A549 treated with ZK216348 at 1 μM for 4 hours (cell line): ENCODE results near the gene NOA1. TPM values are rescaled to one million over a fixed set of nuclear protein-coding genes. Genes with fewer than 3 reads are reported as not detected.

Experiments used
- total RNA-seq: library from RNA; stranded (reverse); fragments of 200-300 nt; extraction: Qiagen RNA extraction; gene quantifications from 5 replicates; pipeline ENCODE4 v1.2.3, GENCODE V29; 2022; ENCODE audit warnings: low read depth

The NOA1 gene
- 14.3 to 17.5 TPM (median 16.2 TPM) in 5 replicates for total RNA-seq

DNA sequence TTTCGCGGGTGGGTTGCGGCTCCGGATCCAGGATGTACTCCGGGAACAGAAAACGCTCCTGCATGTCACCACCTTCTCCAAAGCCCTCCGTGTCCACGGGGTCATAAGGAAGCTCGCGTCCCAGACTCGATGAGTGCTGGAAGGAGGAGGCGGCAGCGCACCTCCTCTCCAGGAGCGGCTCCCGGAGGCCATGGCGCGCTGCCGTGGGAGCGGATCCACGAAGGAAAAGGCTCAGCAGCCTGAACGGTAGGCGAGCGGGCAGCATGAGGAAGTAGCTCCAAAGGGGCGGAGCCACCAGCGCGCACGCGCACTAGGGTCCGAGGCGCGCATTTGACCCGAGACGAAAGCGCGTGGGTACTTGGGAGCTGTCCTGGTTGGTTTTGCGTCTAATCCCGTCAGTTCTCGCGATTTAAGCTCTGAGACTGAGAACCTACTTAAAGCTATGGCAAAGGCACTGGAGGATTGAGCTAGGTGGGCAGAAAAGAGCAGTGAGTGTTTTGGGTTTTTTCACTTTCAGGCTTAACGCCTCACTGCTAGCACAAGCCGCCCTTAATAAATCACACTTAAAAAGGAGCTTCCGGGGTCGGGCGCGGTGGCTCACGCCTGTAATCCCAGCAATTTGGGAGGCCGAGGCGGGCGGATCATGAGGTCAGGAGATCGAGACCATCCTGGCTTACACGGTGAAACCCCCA, at the start of gene NOA1:
Gene NOA1 (minus strand): TSS at position 286 of the 692 bp plus-strand sequence. CDS start 21 bp downstream, at position 265.

DNA sequence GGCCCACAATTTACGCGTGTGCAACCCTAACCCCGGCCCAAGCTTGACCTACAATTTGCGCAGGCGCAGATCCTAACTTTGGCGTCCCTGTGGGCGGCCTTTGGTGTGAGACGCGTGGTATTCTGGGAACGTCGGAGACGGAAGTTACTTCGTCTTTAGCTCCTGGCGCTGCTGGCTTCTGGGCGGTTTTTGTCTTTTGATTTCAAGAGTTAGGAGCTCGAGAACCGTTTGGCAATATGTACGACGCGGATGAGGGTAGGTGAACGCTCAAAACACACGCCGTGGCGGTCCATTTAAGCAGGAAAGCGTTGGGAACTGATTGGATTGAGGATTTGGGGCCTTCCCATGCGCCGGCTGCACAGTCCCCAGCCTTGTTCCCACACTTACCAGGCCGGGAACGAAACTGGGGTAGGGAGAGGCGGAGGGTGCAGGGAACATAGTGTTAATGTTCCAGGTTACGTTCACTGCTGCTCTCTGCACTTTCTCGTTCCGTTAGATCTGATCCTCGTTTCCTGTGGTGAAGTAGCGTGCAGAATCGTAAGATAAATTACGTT, 1.4 kb upstream of the NOA1 start, which contains the start of gene POLR2B:
Gene POLR2B (plus strand): TSS at position 147 of the 554 bp plus-strand sequence. CDS start 90 bp downstream, at position 237.

Other genes starting within 250 kb of the NOA1 start
- 0.37 TPM in 1 of 5 replicates, not detected in the others for gene SPINK2, start 155.9 kb downstream of the NOA1 start, total RNA-seq
- 5.3 to 11.3 TPM (median 8.2 TPM) in 5 replicates for gene REST, start 69.7 kb downstream of the NOA1 start, total RNA-seq
- 61.5 to 79.5 TPM (median 65.0 TPM) in 5 replicates for gene POLR2B, start 1.3 kb upstream of the NOA1 start, total RNA-seq
- gene IGFBP7, start 132.8 kb upstream of the NOA1 start, total RNA-seq = 196 to 346 TPM (median 268 TPM) in 5 replicates